SK-N-MC (cell line): ENCODE results near the gene DYNLT3.

Source experiments
- EZH2 ChIP-seq: fragments of 200-600 bp; sonication (generic); IDR thresholded peaks from one replicate; pipeline ENCODE4 v1.6.1; 2017; ENCODE audit warnings: antibody characterized with exemption
- FOXP2 ChIP-seq: optimal IDR thresholded peaks from 2 replicates; pipeline ENCODE3; 2011; ENCODE audit warnings: mild to moderate bottlenecking, moderate library complexity; ENCODE audit not compliant: insufficient read depth; ENCODE audit errors: extremely low read length, control extremely low read depth
- POLR2AphosphoS5 ChIP-seq: IDR thresholded peaks from 2 replicates; pipeline ENCODE4 v1.6.1; 2012; ENCODE audit warnings: mild to moderate bottlenecking, low read depth, low read length, borderline replicate concordance

DNA sequence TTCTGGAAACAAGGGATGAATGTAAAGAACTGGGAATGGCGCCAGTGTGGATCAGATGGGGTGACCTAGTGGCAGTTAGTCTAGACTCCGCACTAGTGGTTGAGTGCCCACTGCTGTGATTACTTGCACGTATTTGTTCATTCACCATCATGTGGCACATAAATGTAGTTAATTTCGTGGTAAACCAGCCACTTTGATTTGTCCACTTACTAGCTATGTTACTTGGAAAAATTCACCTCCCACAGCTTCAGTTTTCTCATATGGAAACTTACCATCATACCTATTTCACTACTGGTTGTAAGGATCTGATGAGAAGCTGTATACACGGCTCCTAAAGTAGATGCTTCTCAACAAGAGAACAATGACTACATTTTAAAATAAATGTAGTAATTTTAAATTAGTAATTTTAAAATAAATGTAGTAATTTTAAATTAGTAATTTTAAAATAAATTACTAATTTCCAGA is 394 bp upstream of the DYNLT3 start:
- no peak for TF ChIP-seq POLR2AphosphoS5
- no peak for TF ChIP-seq EZH2
- no peak for TF ChIP-seq FOXP2
